ENCODE results near the gene RNF212B.

GRCh38 chr14:23258256-23258655, 20.5 kb downstream of the RNF212B start:
- TF ChIP-seq, protein P1, sequence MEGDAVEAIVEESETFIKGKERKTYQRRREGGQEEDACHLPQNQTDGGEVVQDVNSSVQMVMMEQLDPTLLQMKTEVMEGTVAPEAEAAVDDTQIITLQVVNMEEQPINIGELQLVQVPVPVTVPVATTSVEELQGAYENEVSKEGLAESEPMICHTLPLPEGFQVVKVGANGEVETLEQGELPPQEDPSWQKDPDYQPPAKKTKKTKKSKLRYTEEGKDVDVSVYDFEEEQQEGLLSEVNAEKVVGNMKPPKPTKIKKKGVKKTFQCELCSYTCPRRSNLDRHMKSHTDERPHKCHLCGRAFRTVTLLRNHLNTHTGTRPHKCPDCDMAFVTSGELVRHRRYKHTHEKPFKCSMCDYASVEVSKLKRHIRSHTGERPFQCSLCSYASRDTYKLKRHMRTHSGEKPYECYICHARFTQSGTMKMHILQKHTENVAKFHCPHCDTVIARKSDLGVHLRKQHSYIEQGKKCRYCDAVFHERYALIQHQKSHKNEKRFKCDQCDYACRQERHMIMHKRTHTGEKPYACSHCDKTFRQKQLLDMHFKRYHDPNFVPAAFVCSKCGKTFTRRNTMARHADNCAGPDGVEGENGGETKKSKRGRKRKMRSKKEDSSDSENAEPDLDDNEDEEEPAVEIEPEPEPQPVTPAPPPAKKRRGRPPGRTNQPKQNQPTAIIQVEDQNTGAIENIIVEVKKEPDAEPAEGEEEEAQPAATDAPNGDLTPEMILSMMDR (IDR thresholded peaks at IDR 0.05) = no peak
- no peak for TF ChIP-seq POLR2A (IDR thresholded peaks at IDR 0.05)

All from Peyer's patch (tissue), 4 donors.